A549 (cell line): ENCODE measurements around the gene CSF2.

Experiments
- CHD2 ChIP-seq: fragments of 150-350 bp; IDR thresholded peaks from 2 replicates; pipeline ENCODE4 v1.6.1; 2014; ENCODE audit warnings: low read length; ENCODE audit not compliant: partially characterized antibody
- CHD4 ChIP-seq: fragments of 200-600 bp; sonication (generic); IDR thresholded peaks from 2 replicates; pipeline ENCODE4 v1.6.1; 2016; ENCODE audit warnings: antibody characterized with exemption, mild to moderate bottlenecking, borderline replicate concordance
- EP300 ChIP-seq, 2 experiments: fragments of >200 bp; sonication (Bioruptor Twin); formaldehyde crosslinking; IDR thresholded peaks; 2 replicates in 1 of 2; 3 replicates in 1 of 2; pipeline ENCODE4 v1.6.1; 2016 to 2017
- ESRRA ChIP-seq: fragments of 150-350 bp; IDR thresholded peaks from 2 replicates; pipeline ENCODE4 v1.6.1; 2014; ENCODE audit warnings: mild to moderate bottlenecking, low read length, borderline replicate concordance
- HOXA7 ChIP-seq: fragments of 250-450 bp; sonication (Bioruptor Pico); IDR thresholded peaks from 2 replicates; pipeline ENCODE4 v1.5.0; 2020; ENCODE audit warnings: mild to moderate bottlenecking, moderate library complexity
- MAFK ChIP-seq: fragments of 450-650 bp; IDR thresholded peaks from 2 replicates; pipeline ENCODE4 v1.6.1; 2014; ENCODE audit not compliant: partially characterized antibody
- POLR2A ChIP-seq: IDR thresholded peaks from 2 replicates; pipeline ENCODE4 v1.6.1; 2012; ENCODE audit warnings: mild to moderate bottlenecking, low read length
- RAD21 ChIP-seq, 2 experiments: fragments of >200 bp in 1 of 2; sonication (Bioruptor Twin) in 1 of 2; formaldehyde crosslinking in 1 of 2; IDR thresholded peaks in 1 of 2; conservative IDR thresholded peaks in 1 of 2; 2 replicates in 1 of 2; 3 replicates in 1 of 2; pipeline ENCODE4 v1.6.1; 2012 to 2018; ENCODE audit warnings: inconsistent platforms in 1 of 2
- RFX5 ChIP-seq: fragments of 450-650 bp; IDR thresholded peaks from 2 replicates; pipeline ENCODE4 v1.7.1; 2014; ENCODE audit warnings: antibody characterized with exemption, mild to moderate bottlenecking, moderate library complexity
- SMC3 ChIP-seq: fragments of >200 bp; sonication (Bioruptor Twin); formaldehyde crosslinking; IDR thresholded peaks from 3 replicates; pipeline ENCODE4 v1.6.1; 2018; ENCODE audit warnings: inconsistent platforms
- TF ChIP-seq, protein P1 (sequence below): fragments of 450-650 bp; IDR thresholded peaks from 2 replicates; pipeline ENCODE4 v1.6.1; 2014; ENCODE audit warnings: antibody characterized with exemption
- TF ChIP-seq, protein P2 (sequence below): fragments of >200 bp; sonication (Bioruptor Twin); formaldehyde crosslinking; IDR thresholded peaks from 3 replicates; pipeline ENCODE4 v1.5.1; 2016
- TF ChIP-seq, protein P3 (sequence below): IDR thresholded peaks from 2 replicates; pipeline ENCODE4 v1.6.1; 2012

DNA sequence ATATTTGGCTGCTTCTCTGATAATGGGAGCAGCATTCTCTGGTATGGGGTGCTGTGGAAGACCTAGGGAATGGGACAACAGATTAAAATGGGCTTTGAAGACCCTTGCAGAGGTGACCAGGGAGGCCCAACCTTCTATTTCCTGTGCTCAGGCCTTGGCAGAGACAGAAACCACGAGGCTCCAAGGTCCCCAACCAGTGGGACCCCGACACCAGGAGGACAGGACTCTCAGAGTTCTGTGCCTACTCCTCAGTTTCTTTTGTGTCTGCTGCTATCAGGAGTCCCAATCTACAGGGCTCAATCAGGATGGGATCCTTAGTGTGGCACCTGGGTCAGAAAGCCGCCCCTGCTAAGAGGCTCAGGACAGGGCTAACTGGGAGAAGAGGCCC is 29.3 kb downstream of the CSF2 start:
- TF ChIP-seq RFX5: no peak
- no peak for TF ChIP-seq EP300 (IDR thresholded peaks at IDR 0.05)
- TF ChIP-seq, protein P1, sequence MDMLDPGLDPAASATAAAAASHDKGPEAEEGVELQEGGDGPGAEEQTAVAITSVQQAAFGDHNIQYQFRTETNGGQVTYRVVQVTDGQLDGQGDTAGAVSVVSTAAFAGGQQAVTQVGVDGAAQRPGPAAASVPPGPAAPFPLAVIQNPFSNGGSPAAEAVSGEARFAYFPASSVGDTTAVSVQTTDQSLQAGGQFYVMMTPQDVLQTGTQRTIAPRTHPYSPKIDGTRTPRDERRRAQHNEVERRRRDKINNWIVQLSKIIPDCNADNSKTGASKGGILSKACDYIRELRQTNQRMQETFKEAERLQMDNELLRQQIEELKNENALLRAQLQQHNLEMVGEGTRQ: no peak
- TF ChIP-seq, protein P2, sequence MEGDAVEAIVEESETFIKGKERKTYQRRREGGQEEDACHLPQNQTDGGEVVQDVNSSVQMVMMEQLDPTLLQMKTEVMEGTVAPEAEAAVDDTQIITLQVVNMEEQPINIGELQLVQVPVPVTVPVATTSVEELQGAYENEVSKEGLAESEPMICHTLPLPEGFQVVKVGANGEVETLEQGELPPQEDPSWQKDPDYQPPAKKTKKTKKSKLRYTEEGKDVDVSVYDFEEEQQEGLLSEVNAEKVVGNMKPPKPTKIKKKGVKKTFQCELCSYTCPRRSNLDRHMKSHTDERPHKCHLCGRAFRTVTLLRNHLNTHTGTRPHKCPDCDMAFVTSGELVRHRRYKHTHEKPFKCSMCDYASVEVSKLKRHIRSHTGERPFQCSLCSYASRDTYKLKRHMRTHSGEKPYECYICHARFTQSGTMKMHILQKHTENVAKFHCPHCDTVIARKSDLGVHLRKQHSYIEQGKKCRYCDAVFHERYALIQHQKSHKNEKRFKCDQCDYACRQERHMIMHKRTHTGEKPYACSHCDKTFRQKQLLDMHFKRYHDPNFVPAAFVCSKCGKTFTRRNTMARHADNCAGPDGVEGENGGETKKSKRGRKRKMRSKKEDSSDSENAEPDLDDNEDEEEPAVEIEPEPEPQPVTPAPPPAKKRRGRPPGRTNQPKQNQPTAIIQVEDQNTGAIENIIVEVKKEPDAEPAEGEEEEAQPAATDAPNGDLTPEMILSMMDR: no peak
- no peak for TF ChIP-seq POLR2A
- TF ChIP-seq SMC3: no peak
- TF ChIP-seq CHD2: no peak
- TF ChIP-seq ESRRA: no peak
- TF ChIP-seq, protein P3, sequence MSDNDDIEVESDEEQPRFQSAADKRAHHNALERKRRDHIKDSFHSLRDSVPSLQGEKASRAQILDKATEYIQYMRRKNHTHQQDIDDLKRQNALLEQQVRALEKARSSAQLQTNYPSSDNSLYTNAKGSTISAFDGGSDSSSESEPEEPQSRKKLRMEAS: no peak; the same call in 1 of the 2 replicates
- TF ChIP-seq HOXA7 (CRISPR knock-in tag): no peak
- no peak for TF ChIP-seq MAFK
- TF ChIP-seq RAD21 (conservative IDR thresholded peaks at IDR 0.05 in 1 of 2, IDR thresholded peaks at IDR 0.05 in 1 of 2): no peak
- TF ChIP-seq CHD4: no peak
